HEK293 (cell line): Measurements from ENCODE around the gene ANP32A.

ENCODE experiments used
- CTCF ChIA-PET: fragments of 350-600 bp; formaldehyde crosslinking; extraction: SDS; loops from one replicate; lab custom pipeline; 2021; ENCODE audit warnings: antibody characterized with exemption; lab: Yijun Ruan, JAX
- POLR2A ChIA-PET: fragments of 300-600 bp; formaldehyde crosslinking; extraction: SDS; loops from one replicate; lab custom pipeline; 2020; ENCODE audit warnings: antibody characterized with exemption, inconsistent platforms; lab: Yijun Ruan, JAX
- H3K27ac ChIP-seq: fragments of 200-500 bp; sonication (Bioruptor generic); 2 replicates; pipeline ENCODE4 v1.5.1; 2014; ENCODE audit warnings: low read depth, low read length, control low read depth, inconsistent platforms; ENCODE audit errors: extremely low read depth
- H3K36me3 ChIP-seq, 2 experiments: fragments of 200-500 bp in 1 of 2; sonication (Bioruptor generic) in 1 of 2; 1 replicate in 1 of 2; 2 replicates in 1 of 2; pipeline ENCODE4 v1.5.1; 2014 to 2017; ENCODE audit warnings: inconsistent platforms in 2 of 2, low read length in 2 of 2; ENCODE audit not compliant: control insufficient read depth in 2 of 2, insufficient read depth in 1 of 2
- H3K4me1 ChIP-seq: fragments of 200-500 bp; sonication (Bioruptor generic); 2 replicates; pipeline ENCODE4 v1.5.1; 2014; ENCODE audit warnings: mild to moderate bottlenecking, low read length, inconsistent platforms; ENCODE audit not compliant: control insufficient read depth, insufficient read depth
- H3K4me3 ChIP-seq: 2 replicates; pipeline ENCODE4 v1.5.1; 2011; ENCODE audit warnings: low read depth, mild to moderate bottlenecking, control low read depth, low read length, moderate library complexity
- H3K9me3 ChIP-seq: fragments of 200-500 bp; sonication (Bioruptor generic); 2 replicates; pipeline ENCODE4 v1.5.1; 2014; ENCODE audit warnings: low read depth, low read length, inconsistent platforms; ENCODE audit not compliant: control insufficient read depth, insufficient read depth
- SCRT1 ChIP-seq: fragments of 450-650 bp; formaldehyde crosslinking; IDR thresholded peaks from 2 replicates; pipeline ENCODE4 v1.5.1; 2016; ENCODE audit warnings: missing biosample characterization, missing genetic modification characterization, borderline replicate concordance
- SCRT2 ChIP-seq: fragments of 450-650 bp; formaldehyde crosslinking; IDR thresholded peaks from 2 replicates; pipeline ENCODE4 v1.5.1; 2016; ENCODE audit warnings: missing biosample characterization, missing genetic modification characterization
- SP7 ChIP-seq: fragments of 450-650 bp; formaldehyde crosslinking; IDR thresholded peaks from 2 replicates; pipeline ENCODE4 v1.5.1; 2016; ENCODE audit warnings: missing biosample characterization, missing genetic modification characterization
- ZBTB20 ChIP-seq: fragments of 450-650 bp; formaldehyde crosslinking; IDR thresholded peaks from 2 replicates; pipeline ENCODE4 v1.5.1; 2016; ENCODE audit warnings: missing biosample characterization, missing genetic modification characterization
- ZIC2 ChIP-seq: fragments of 450-650 bp; formaldehyde crosslinking; IDR thresholded peaks from 2 replicates; pipeline ENCODE4 v1.5.1; 2016; ENCODE audit warnings: missing biosample characterization, missing genetic modification characterization
- ZNF10 ChIP-seq: fragments of 450-650 bp; formaldehyde crosslinking; IDR thresholded peaks from 2 replicates; pipeline ENCODE4 v1.5.1; 2017; ENCODE audit warnings: missing biosample characterization, missing genetic modification characterization
- ZNF341 ChIP-seq: fragments of 450-650 bp; formaldehyde crosslinking; IDR thresholded peaks from 2 replicates; pipeline ENCODE4; 2016; ENCODE audit warnings: low read depth, missing biosample characterization, missing genetic modification characterization
- ZNF510 ChIP-seq: fragments of 450-650 bp; formaldehyde crosslinking; IDR thresholded peaks from 2 replicates; pipeline ENCODE4 v1.5.1; 2018; ENCODE audit warnings: mild to moderate bottlenecking, missing genetic modification characterization, missing biosample characterization; ENCODE audit not compliant: insufficient replicate concordance
- ZNF629 ChIP-seq: fragments of 450-650 bp; formaldehyde crosslinking; IDR thresholded peaks from 2 replicates; pipeline ENCODE4 v1.5.1; 2017; ENCODE audit warnings: missing biosample characterization, missing genetic modification characterization
- ZNF660 ChIP-seq: fragments of 450-650 bp; IDR thresholded peaks from 2 replicates; pipeline ENCODE4 v1.5.1; 2018; ENCODE audit warnings: missing biosample characterization, mild to moderate bottlenecking, missing genetic modification characterization
- ZNF664 ChIP-seq: fragments of 450-650 bp; formaldehyde crosslinking; IDR thresholded peaks from 2 replicates; pipeline ENCODE4 v1.5.1; 2016; ENCODE audit warnings: missing biosample characterization, missing genetic modification characterization
- TF ChIP-seq, protein P1 (sequence below): fragments of 450-650 bp; formaldehyde crosslinking; IDR thresholded peaks from 2 replicates; pipeline ENCODE4 v1.5.1; 2016; ENCODE audit warnings: missing biosample characterization, missing genetic modification characterization
- TF ChIP-seq, protein P2 (sequence below): fragments of 450-650 bp; formaldehyde crosslinking; IDR thresholded peaks from 2 replicates; pipeline ENCODE4 v1.5.1; 2016; ENCODE audit warnings: missing biosample characterization, missing genetic modification characterization
- TF ChIP-seq, protein P3 (sequence below): fragments of 450-650 bp; formaldehyde crosslinking; IDR thresholded peaks from 2 replicates; pipeline ENCODE4 v1.5.1; 2016; ENCODE audit warnings: missing biosample characterization, missing genetic modification characterization
- TF ChIP-seq, protein P4 (sequence below): fragments of 450-650 bp; formaldehyde crosslinking; conservative IDR thresholded peaks from 2 replicates; pipeline ENCODE4 v1.5.1; 2016; ENCODE audit warnings: low read depth, missing biosample characterization, missing genetic modification characterization
- TF ChIP-seq, protein P5 (sequence below): fragments of 450-650 bp; formaldehyde crosslinking; IDR thresholded peaks from 2 replicates; pipeline ENCODE4 v1.5.1; 2016; ENCODE audit warnings: missing biosample characterization, missing genetic modification characterization

The ANP32A gene

DNA sequence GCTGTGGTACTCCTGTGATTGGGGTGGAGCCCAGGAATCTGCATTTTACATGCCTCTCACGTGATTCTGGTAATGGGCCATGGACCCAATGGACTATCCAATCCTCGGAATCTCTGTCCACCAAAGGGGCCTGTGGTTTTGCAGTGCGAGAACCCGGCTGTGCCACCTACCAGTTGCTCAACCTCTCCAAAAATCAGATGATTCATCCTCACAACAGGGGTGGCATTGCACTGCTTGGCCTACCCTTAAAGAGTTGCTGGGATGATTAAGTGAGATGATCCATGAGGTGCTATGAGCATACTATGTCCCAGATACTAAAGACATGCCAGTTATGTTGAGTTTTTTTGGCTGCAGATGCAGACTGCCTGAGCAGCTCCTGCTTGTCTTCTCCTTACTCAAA, 5.1 kb downstream of the ANP32A start:
- CTCF ChIA-PET: interaction anchor here (0.6 to 1.8 kb wide), 4 partner anchors 11 to 123 kb away, joined by 3 to 4 read pairs (median 3); no protein-coding TSS in a partner anchor
- POLR2A ChIA-PET: interaction anchor here (1.6 to 2.5 kb wide), 2 partner anchors 17 to 20 kb away, joined by 4 to 5 read pairs; no protein-coding TSS in a partner anchor

More for the DNA sequence above, 5.1 kb downstream of the ANP32A start:
- TF ChIP-seq, protein P1, sequence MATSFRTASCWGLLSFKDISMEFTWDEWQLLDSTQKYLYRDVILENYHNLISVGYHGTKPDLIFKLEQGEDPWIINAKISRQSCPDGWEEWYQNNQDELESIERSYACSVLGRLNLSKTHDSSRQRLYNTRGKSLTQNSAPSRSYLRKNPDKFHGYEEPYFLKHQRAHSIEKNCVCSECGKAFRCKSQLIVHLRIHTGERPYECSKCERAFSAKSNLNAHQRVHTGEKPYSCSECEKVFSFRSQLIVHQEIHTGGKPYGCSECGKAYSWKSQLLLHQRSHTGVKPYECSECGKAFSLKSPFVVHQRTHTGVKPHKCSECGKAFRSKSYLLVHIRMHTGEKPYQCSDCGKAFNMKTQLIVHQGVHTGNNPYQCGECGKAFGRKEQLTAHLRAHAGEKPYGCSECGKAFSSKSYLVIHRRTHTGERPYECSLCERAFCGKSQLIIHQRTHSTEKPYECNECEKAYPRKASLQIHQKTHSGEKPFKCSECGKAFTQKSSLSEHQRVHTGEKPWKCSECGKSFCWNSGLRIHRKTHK (tag by site-specific recombination): no peak
- TF ChIP-seq ZNF629 (tag by site-specific recombination) (peak; percentile 25; the same call in 1 of the 2 replicates), ZNF341 (tag by site-specific recombination) (peak; percentile 39), ZBTB20 (tag by site-specific recombination) (peak; percentile 73), ZNF10 (peak; percentile 40; the same call in 1 of the 2 replicates), ZNF510 (tag by site-specific recombination) (no peak), ZIC2 (tag by site-specific recombination) (peak; percentile 84), SCRT1 (tag by site-specific recombination) (peak; percentile 65; the same call in 1 of the 2 replicates), SCRT2 (peak; percentile 93), ZNF664 (tag by site-specific recombination) (peak; percentile 87), ZNF660 (peak; percentile 58; the same call in 1 of the 2 replicates), SP7 (peak; percentile 22; the same call in 1 of the 2 replicates)
- TF ChIP-seq, protein P2, sequence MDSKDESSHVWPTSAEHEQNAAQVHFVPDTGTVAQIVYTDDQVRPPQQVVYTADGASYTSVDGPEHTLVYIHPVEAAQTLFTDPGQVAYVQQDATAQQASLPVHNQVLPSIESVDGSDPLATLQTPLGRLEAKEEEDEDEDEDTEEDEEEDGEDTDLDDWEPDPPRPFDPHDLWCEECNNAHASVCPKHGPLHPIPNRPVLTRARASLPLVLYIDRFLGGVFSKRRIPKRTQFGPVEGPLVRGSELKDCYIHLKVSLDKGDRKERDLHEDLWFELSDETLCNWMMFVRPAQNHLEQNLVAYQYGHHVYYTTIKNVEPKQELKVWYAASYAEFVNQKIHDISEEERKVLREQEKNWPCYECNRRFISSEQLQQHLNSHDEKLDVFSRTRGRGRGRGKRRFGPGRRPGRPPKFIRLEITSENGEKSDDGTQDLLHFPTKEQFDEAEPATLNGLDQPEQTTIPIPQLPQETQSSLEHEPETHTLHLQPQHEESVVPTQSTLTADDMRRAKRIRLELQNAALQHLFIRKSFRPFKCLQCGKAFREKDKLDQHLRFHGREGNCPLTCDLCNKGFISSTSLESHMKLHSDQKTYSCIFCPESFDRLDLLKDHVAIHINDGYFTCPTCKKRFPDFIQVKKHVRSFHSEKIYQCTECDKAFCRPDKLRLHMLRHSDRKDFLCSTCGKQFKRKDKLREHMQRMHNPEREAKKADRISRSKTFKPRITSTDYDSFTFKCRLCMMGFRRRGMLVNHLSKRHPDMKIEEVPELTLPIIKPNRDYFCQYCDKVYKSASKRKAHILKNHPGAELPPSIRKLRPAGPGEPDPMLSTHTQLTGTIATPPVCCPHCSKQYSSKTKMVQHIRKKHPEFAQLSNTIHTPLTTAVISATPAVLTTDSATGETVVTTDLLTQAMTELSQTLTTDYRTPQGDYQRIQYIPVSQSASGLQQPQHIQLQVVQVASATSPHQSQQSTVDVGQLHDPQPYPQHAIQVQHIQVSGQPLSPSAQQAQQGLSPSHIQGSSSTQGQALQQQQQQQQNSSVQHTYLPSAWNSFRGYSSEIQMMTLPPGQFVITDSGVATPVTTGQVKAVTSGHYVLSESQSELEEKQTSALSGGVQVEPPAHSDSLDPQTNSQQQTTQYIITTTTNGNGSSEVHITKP (tag by site-specific recombination): peak; percentile 62
- TF ChIP-seq, protein P3, sequence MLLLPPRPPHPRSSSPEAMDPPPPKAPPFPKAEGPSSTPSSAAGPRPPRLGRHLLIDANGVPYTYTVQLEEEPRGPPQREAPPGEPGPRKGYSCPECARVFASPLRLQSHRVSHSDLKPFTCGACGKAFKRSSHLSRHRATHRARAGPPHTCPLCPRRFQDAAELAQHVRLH (tag by site-specific recombination): 0 out of 2 replicates have a peak, but pooled peaks have one; percentile 42
- TF ChIP-seq, protein P4, sequence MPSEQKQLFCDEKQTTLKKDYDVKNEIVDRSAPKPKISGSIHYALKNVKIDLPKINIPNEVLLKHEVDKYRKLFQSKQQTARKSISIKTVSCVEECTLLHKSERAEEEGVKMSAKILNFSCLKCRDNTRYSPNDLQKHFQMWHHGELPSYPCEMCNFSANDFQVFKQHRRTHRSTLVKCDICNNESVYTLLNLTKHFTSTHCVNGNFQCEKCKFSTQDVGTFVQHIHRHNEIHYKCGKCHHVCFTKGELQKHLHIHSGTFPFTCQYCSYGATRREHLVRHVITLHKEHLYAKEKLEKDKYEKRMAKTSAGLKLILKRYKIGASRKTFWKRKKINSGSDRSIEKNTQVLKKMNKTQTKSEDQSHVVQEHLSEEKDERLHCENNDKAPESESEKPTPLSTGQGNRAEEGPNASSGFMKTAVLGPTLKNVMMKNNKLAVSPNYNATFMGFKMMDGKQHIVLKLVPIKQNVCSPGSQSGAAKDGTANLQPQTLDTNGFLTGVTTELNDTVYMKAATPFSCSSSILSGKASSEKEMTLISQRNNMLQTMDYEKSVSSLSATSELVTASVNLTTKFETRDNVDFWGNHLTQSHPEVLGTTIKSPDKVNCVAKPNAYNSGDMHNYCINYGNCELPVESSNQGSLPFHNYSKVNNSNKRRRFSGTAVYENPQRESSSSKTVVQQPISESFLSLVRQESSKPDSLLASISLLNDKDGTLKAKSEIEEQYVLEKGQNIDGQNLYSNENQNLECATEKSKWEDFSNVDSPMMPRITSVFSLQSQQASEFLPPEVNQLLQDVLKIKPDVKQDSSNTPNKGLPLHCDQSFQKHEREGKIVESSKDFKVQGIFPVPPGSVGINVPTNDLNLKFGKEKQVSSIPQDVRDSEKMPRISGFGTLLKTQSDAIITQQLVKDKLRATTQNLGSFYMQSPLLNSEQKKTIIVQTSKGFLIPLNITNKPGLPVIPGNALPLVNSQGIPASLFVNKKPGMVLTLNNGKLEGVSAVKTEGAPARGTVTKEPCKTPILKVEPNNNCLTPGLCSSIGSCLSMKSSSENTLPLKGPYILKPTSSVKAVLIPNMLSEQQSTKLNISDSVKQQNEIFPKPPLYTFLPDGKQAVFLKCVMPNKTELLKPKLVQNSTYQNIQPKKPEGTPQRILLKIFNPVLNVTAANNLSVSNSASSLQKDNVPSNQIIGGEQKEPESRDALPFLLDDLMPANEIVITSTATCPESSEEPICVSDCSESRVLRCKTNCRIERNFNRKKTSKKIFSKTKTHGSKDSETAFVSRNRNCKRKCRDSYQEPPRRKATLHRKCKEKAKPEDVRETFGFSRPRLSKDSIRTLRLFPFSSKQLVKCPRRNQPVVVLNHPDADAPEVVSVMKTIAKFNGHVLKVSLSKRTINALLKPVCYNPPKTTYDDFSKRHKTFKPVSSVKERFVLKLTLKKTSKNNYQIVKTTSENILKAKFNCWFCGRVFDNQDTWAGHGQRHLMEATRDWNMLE: no peak
- TF ChIP-seq, protein P5, sequence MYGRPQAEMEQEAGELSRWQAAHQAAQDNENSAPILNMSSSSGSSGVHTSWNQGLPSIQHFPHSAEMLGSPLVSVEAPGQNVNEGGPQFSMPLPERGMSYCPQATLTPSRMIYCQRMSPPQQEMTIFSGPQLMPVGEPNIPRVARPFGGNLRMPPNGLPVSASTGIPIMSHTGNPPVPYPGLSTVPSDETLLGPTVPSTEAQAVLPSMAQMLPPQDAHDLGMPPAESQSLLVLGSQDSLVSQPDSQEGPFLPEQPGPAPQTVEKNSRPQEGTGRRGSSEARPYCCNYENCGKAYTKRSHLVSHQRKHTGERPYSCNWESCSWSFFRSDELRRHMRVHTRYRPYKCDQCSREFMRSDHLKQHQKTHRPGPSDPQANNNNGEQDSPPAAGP (tag by site-specific recombination): 0 out of 2 replicates have a peak, but pooled peaks have one; percentile 30
- peaks cover 0 to 5% of the 10 kb centered on the region in 2 experiments; a peak in 2 of 3 replicates for H3K36me3 ChIP-seq
- no peaks in the 10 kb centered on the region for H3K9me3 ChIP-seq
- peaks cover 24% of the 10 kb centered on the region for H3K4me1 ChIP-seq
- H3K4me3 ChIP-seq: no peak overlapping the region
- H3K27ac ChIP-seq: no peak overlapping the region
